HEK293T (cell line): ENCODE results near the gene CYREN.

Source experiments
- CTCF ChIA-PET: fragments of 350-600 bp; formaldehyde crosslinking; extraction: SDS; loops from one replicate; lab custom pipeline; 2021; ENCODE audit warnings: antibody characterized with exemption, inconsistent platforms; lab: Yijun Ruan, JAX
- POLR2A ChIA-PET: fragments of 350-600 bp; formaldehyde crosslinking; extraction: SDS; loops from one replicate; lab custom pipeline; 2020; ENCODE audit warnings: antibody characterized with exemption, inconsistent platforms; lab: Yijun Ruan, JAX
- DNase-seq: peaks from one replicate; pipeline ENCODE4 v3.0.0; 2012; ENCODE audit warnings: mixed read lengths; ENCODE audit errors: extremely low spot score
- ARNT ChIP-seq: fragments of 450-650 bp; IDR thresholded peaks from 2 replicates; pipeline ENCODE4 v1.6.1; 2017; ENCODE audit warnings: mild to moderate bottlenecking
- BHLHE40 ChIP-seq: fragments of 450-650 bp; IDR thresholded peaks from 2 replicates; pipeline ENCODE4 v1.6.1; 2016; ENCODE audit warnings: mild to moderate bottlenecking, moderate library complexity, borderline replicate concordance
- CTBP1 ChIP-seq: fragments of 450-650 bp; IDR thresholded peaks from 2 replicates; pipeline ENCODE4 v1.6.1; 2016; ENCODE audit warnings: borderline replicate concordance
- ELF4 ChIP-seq: fragments of 450-650 bp; IDR thresholded peaks from 2 replicates; pipeline ENCODE4 v1.6.1; 2017; ENCODE audit warnings: antibody characterized with exemption
- FOXA1 ChIP-seq: fragments of 450-650 bp; IDR thresholded peaks from 2 replicates; pipeline ENCODE4 v1.6.1; 2016; ENCODE audit warnings: mild to moderate bottlenecking
- FOXK2 ChIP-seq: fragments of 450-650 bp; IDR thresholded peaks from 2 replicates; pipeline ENCODE4 v1.6.1; 2016; ENCODE audit warnings: mild to moderate bottlenecking
- FOXM1 ChIP-seq: fragments of 450-650 bp; IDR thresholded peaks from 2 replicates; pipeline ENCODE4 v1.6.1; 2017; ENCODE audit warnings: mild to moderate bottlenecking, borderline replicate concordance
- HDGF ChIP-seq: fragments of 450-650 bp; IDR thresholded peaks from 2 replicates; pipeline ENCODE4 v1.6.1; 2017; ENCODE audit warnings: antibody characterized with exemption, borderline replicate concordance
- L3MBTL2 ChIP-seq: fragments of 450-650 bp; conservative IDR thresholded peaks from 2 replicates; pipeline ENCODE4 v1.6.1; 2016; ENCODE audit warnings: mild to moderate bottlenecking
- LEF1 ChIP-seq: fragments of 450-650 bp; IDR thresholded peaks from 2 replicates; pipeline ENCODE4 v1.6.1; 2017; ENCODE audit warnings: mild to moderate bottlenecking, borderline replicate concordance
- NFRKB ChIP-seq: fragments of 450-650 bp; IDR thresholded peaks from 2 replicates; pipeline ENCODE4 v1.6.1; 2016; ENCODE audit warnings: mild to moderate bottlenecking, moderate library complexity
- SP1 ChIP-seq: fragments of 450-650 bp; IDR thresholded peaks from 2 replicates; pipeline ENCODE4 v1.6.1; 2017
- SUZ12 ChIP-seq: fragments of 450-650 bp; IDR thresholded peaks from 2 replicates; pipeline ENCODE4 v1.6.1; 2016; ENCODE audit warnings: mild to moderate bottlenecking
- TARDBP ChIP-seq: fragments of 450-650 bp; IDR thresholded peaks from 2 replicates; pipeline ENCODE4 v1.6.1; 2016
- ZNF384 ChIP-seq: fragments of 450-650 bp; IDR thresholded peaks from 2 replicates; pipeline ENCODE4 v1.6.1; 2016
- TF ChIP-seq, protein P1 (sequence below): fragments of 450-650 bp; IDR thresholded peaks from 2 replicates; pipeline ENCODE4 v1.6.1; 2016

The CYREN gene

DNA sequence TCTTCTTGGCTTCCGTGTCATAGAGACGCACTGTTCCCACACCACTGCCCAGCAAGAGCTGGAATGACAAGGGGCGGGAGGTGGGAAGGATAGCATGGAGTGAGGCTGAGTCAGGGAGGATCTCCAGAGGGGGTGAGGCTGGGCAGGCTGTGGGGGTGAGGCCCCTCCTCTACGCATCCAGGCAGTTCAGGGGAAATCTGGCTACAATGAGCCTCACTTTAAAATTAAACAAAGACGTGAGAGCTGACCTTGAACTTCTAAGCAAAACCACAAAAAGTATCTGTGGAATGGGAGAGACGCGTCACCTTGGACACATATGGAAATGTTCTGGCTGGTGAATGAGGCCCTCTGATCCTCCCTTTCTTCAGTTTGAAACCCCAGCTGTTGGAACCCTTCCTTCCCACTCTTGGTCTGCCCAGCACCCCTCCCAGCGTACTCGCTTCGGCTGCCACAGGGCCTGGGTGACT lies 23.1 kb upstream of the CYREN start:
- no peak for DNase-seq
- POLR2A ChIA-PET, result interaction anchor here (1.2 kb wide), 1 partner anchor 23 kb away, joined by 4 read pairs; the partner anchor contains the start of gene CYREN
- CTCF ChIA-PET, result no interaction called here
- TF ChIP-seq ELF4 (no peak), ARNT (no peak), NFRKB (no peak)

DNA sequence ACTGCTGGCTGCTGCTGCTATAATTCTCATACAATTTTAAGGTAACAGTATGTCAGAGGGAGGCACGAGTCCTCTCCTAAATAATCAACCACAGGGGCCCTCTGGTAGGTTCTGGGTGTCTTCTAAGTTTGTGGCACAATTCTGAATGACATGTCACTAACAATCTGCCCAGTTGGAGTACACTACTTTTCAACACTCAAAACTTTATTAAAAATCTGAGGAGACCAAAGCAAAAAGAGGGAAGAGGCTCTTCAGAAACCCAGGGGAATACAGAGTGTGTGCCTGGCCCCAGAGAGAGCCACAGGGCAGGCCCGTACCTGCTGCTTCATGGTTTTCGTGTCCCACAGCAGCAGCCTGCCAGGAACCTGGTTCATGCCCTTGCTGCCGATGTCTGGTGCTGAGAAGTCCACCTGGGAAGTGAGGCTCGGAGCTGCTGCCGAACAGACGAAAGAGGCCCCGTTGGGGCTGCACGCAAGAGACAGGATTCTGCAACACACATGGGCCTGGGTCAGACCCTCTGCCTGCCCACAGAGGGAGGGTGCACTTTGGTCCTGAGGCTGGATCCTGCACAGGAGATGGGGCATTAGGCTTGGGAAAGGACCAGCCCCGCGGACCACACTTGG lies 22.5 kb upstream of the CYREN start:
- CTCF ChIA-PET, result no interaction called here
- POLR2A ChIA-PET, result no interaction called here
- TF ChIP-seq L3MBTL2 (no peak), SP1 (no peak), ZNF384 (no peak), FOXM1 (no peak), NFRKB (no peak), ELF4 (no peak), TARDBP (no peak)
- no peak for DNase-seq

DNA sequence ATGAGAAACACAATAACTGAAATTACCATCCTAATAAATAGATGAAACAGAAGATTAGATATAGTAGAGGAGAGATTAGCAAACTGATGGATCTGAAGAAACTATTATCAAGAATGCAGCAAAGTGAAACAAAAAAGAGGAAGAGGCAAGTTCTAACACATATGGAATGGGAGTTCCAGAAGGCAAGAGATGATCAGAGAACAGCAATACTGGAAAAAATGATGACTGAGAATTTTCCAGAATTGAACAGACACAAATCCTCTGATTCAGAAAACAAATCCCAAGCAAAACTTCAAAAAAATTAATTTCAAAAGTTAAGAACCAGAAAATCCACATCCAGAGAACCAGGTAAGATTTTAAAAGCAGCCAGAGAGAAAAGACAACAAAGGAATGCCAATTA lies 20.2 kb upstream of the CYREN start:
- TF ChIP-seq ARNT (no peak), FOXM1 (no peak), SUZ12 (no peak)
- POLR2A ChIA-PET, result no interaction called here
- CTCF ChIA-PET, result no interaction called here
- no peak for DNase-seq

DNA sequence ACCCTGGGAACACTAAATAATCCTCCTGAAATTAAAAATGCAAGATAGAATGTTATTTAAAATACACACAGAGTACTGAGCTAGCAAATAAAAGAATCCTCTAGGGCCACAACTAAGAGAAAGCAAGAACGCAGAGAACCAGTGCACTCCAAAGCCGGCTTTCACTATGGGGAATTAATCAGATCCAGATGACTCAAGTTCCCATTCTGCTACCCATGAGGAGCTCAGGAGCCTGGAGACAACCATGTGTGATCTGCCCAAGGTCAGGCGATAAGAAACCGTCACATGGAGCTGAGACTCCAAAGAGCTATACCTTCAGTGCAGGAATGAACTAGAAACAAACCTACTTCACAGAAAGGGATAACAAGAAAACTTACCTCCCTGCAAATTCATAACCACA lies 19.5 kb upstream of the CYREN start:
- ChIA-PET CTCF (no interaction called here), POLR2A (interaction anchor here (0.6 kb wide), 1 partner anchor 21 kb away, joined by 3 read pairs; no protein-coding TSS in a partner anchor)
- no peak for DNase-seq
- TF ChIP-seq CTBP1 (no peak), BHLHE40 (no peak), ARNT (no peak), NFRKB (no peak), ZNF384 (no peak), LEF1 (no peak), FOXA1 (no peak), FOXK2 (no peak), SP1 (no peak), ELF4 (no peak), TARDBP (no peak), FOXM1 (no peak)

DNA sequence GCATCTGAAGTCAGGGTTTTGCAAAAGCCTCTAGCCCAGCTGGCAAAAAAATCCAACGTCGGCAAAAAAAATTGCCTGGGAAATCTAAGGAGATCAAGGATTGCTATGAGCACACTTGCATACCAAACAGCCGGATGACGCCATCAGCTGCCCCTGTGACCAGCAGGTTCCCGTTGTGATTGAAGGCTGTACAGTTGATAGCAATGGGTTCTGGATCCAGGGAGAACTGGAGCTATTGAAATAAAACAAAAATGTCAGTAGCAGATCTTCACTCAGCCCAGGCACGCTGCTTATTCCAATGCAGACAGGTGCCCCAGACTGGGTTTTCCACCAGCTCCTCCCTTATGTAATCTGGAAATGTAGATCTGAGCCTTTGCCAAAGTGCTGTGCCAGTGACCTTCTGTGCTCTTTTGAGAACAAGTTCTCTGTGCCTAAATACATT lies 18.7 kb upstream of the CYREN start:
- TF ChIP-seq CTBP1 (no peak), FOXM1 (no peak), L3MBTL2 (no peak), NFRKB (no peak), SUZ12 (no peak), ARNT (no peak), FOXA1 (no peak), TARDBP (no peak), HDGF (no peak), SP1 (no peak)
- TF ChIP-seq, protein P1, sequence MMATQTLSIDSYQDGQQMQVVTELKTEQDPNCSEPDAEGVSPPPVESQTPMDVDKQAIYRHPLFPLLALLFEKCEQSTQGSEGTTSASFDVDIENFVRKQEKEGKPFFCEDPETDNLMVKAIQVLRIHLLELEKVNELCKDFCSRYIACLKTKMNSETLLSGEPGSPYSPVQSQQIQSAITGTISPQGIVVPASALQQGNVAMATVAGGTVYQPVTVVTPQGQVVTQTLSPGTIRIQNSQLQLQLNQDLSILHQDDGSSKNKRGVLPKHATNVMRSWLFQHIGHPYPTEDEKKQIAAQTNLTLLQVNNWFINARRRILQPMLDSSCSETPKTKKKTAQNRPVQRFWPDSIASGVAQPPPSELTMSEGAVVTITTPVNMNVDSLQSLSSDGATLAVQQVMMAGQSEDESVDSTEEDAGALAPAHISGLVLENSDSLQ, result no peak
- POLR2A ChIA-PET, result interaction anchor here (0.6 kb wide), 1 partner anchor 20 kb away, joined by 3 read pairs; no protein-coding TSS in a partner anchor
- DNase-seq, result no peak
- CTCF ChIA-PET, result interaction anchor here (0.6 kb wide), 1 partner anchor 439 kb away, joined by 4 read pairs; no protein-coding TSS in a partner anchor

GRCh38 chr7:135188298-135188984 lies 17.9 kb upstream of the CYREN start:
- ChIA-PET POLR2A (interaction anchor here (0.9 kb wide), 1 partner anchor 14 kb away, joined by 3 read pairs; no protein-coding TSS in a partner anchor), CTCF (no interaction called here)
- TF ChIP-seq ELF4, result no peak
- no peak for TF ChIP-seq FOXK2
- no peak for TF ChIP-seq FOXM1
- no peak for TF ChIP-seq NFRKB
- no peak for TF ChIP-seq L3MBTL2
- TF ChIP-seq SP1, result no peak
- no peak for TF ChIP-seq ZNF384
- no peak for TF ChIP-seq FOXA1
- no peak for TF ChIP-seq ARNT
- TF ChIP-seq SUZ12, result no peak
- no peak for TF ChIP-seq TARDBP
- no peak for TF ChIP-seq BHLHE40
- TF ChIP-seq, protein P1, result no peak
- no peak for TF ChIP-seq CTBP1
- no peak for TF ChIP-seq HDGF
- TF ChIP-seq LEF1, result no peak
- DNase-seq, result no peak

- DNase-seq, result no peak
- ChIA-PET CTCF (no interaction called here), POLR2A (no interaction called here)
- no peak for TF ChIP-seq HDGF
- no peak for TF ChIP-seq ZNF384
- no peak for TF ChIP-seq ELF4
- no peak for TF ChIP-seq CTBP1
- TF ChIP-seq FOXA1, result no peak
- TF ChIP-seq NFRKB, result no peak
- no peak for TF ChIP-seq BHLHE40
- TF ChIP-seq FOXK2, result no peak
- TF ChIP-seq, protein P1, result no peak
- TF ChIP-seq TARDBP, result no peak
- TF ChIP-seq SP1, result no peak
- TF ChIP-seq FOXM1, result no peak
- TF ChIP-seq LEF1, result no peak
- no peak for TF ChIP-seq ARNT
- TF ChIP-seq L3MBTL2, result no peak
- TF ChIP-seq SUZ12, result no peak
These were observed 16.3 kb upstream of the CYREN start for GRCh38 chr7:135186841-135187253.
